Measurements from ENCODE around the gene SLC17A5. TPM values are rescaled to one million over a fixed set of nuclear protein-coding genes. Genes with fewer than 3 reads are reported as not detected.
"Not testable (repeated sequence)": the region's sequence is repeated elsewhere in the genome, so short reads cannot be mapped to it uniquely, and the experiment has no call there.

SLC17A5 gene
- total RNA-seq, 1 experiment from 2014 or later, result 11.2 TPM

DNA sequence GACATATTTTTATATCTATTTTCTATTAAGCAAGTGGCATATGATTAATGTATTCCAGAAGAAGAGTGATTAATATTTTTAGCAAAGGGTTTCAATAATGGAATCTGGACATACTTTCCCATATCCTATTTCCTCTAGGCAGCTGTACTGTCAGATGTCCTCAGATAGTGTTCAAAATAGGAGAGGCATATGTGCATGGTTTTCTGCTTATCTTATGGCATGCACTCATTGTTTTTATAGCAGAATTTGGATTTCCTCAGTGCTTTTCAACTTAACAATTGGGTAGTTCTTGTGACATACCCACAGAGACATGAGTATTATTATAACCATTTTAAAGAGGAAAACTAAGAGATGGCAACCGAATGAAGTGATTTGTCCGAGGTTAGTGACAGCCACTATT lies 12.6 kb upstream of the SLC17A5 start:
- no peak for DNase-seq (ENCODE audit: low read depth)

DNA sequence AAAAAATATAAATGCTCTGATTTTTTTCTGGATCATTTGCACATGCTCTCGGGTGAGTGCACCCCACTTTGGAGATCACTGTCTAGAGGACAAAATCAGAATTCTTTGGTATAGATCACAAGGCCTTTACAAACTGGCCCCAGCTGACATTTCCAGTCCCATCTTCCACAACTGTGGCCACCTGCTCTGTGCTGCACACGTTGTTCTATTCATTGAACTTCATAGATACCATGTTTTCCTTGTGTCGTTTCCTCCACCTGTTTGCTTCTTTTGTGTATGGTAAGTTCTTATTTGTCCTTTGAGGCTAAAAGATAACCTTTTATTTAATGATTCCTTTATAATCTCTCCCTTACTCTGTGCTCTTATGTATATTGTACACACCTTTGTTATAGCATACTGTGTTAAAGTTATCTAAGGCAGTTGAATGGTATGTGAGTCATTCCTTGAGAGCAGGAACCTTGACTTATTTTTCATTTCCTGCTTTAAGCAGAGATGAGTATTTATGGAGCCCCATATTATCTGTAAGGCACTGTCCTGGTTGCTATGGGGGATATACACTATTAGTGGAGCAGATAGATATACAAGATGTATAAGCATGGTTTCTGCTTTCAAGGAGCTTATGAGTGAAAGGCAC lies 12.0 kb upstream of the SLC17A5 start:
- peak; percentile 74 for DNase-seq (ENCODE audit: low read depth)

DNA sequence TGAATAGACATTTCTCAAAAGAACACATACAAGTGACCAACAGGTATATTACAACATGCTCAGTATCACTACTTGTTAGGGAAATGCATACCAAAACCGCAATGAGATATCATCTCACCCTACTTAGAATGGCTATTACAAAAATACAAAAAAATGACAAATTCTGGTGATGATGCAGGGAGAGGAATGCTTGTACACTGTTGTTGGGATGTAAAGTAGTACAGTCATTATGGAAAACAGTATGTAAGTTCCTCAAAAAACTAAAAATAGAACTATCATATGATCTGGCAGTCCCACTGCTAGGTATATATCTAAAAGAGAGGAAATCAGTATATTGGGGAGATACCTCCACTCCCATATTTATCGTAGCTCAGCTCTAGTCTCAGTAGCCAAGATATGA lies 10.9 kb upstream of the SLC17A5 start:
- DNase-seq (ENCODE audit: low read depth), result no peak

DNA sequence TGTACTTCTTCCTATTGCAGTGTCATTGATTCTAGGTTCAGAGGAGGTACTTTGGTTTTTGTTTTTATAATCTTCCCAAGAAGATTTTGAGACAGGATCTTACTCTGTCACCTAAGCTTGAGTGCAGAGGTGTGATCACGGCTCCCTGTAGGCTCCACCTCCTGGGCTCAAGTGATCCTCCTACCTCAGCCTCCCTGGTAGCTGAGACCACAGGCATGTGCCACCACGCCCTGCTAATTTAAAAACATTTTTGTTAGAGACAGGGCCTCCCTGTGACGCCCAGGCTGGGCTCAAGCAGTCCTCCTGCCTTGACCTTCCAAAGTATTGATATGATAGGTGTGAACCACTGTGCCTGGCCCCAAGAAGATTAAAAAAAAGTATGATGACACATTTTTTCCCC lies 3.4 kb upstream of the SLC17A5 start:
- no peak for DNase-seq (ENCODE audit: low read depth)

DNA sequence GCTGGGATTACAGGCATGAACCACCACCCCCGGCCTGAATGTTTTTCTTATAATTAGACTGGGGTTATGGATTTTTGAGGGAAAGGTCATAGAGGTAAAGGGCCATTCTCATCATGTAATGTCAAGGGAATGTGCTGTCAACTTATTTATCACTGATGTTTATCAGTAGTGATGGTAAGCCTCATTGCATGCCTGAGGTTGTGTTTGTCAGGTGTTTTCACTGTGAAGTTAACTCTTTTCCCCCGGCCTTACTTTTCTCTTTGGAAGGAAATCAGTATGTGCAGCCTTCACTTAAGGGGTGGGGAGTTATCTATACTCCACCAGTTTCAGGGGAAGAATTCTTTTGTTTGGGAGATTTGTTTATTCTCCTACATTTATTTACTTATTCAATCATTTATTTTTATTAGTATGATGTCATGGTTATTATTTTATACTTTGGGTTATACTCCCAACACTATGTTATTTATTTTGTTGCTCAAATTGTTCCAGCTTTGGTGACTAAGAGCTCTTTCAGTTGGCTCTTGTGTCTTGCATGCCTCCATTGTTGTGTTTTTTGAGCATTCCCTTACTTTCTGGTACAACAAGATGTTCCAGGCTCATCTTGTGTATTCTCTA lies 2.8 kb upstream of the SLC17A5 start:
- DNase-seq (ENCODE audit: low read depth), result no peak

DNA sequence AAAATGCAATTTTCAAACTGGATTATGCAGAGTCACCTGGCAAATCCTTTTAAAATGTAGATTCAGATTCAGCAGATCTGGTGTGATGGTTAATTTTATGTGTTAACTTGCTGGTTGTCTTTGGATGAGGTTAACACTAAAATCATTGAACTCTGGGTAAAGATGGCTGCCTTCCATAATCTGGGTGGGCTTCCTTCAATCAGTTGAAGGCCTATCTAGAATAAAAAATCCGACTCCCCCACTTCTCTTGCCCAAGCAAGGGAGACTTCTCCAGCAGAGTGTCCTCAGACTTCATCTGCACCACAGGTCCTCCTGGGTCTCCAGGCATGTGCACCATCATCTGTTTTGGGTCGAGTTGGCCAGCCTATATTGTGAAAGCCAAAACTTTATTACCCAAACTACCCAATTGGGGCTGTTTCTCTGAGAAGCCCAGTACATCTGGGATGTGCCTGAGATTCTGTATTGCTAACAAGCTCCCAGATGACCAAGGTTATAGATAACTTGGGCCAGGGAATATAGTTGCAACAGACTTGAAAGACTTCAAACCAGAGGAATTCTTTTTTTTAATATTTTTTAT lies 1.6 kb upstream of the SLC17A5 start:
- no peak for DNase-seq (ENCODE audit: low read depth)

DNA sequence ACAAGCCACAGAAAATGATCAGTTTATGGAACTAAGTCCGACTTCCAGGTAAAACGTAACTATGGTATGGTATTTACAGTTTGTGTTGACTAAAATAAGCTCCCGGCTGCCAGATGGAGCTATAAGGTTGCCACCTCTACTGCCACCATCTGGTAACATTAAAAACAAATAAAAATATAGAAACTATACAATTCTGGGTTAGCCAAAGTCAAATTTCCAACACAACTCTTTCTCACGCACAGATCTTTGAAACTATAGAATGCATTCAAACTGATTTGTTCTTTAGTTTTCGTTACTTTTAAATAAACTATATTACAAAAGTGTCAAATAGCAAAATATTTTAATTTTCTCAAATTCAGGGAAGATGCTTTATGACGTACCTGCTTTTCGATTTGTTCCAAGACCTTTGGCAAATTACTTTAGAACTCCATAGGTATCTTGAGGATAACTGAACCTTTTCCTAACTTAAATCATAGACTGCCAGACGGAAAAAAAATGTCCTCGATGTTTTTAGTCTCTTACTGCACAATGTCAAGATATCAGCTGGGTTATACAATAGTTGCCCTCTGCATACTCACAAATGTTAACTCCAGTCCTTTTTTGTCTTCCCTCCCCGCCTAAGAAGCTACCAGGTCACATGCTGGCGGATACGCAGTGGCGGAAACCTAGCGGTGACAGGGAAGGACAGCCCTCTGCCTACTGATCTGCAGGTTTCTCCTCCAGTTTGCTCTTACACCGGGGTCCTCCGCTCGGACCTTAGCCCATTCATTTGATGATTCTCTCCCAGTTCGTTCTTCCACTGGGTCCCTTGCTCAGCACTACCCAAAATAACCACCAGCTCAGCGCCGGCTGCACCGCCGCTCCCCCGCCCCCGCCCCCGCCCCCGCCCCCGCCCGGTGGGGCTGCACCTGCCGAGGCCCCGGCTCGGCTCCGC lies 888 bp downstream of the SLC17A5 start:
- DNase-seq (ENCODE audit: low read depth), result peak; percentile 59

DNA sequence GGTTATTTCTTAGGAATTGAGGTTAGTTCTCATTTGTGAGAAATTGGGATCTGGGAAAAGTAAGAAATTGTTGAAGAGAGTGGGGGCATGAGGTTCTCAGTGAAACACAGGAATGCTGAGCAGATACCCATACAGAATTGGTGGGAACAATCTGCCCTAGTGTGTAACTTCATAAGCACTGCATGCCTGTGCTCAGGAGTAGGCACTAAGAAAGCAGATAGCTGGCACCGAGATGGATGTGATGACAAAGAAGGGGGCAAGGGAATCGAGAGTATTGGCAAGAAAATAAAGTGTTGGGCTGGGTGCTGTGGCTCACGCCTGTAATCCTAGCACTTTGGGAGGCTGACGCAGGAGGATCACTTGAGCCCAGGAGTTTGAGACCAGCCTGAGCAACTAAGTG lies 4.0 kb downstream of the SLC17A5 start:
- no peak for DNase-seq (ENCODE audit: low read depth)

DNA sequence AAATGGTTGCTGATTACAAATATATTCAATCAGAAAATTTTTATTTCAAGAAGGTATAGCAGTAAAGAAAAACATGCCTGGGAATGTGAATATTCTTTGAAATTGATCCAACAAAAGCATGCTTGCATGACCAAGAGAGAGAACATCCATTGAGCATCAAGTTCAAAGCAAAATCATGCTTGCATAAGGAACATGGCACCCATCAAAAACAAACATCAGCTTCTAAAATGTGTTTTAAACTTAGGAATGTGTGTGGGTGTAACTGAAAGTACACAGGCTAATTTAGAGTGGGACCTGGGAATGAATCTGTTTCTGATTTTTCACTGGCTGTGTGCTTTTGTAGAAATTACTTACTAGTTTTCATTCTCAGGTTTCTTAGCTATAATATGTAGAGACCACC lies 5.6 kb downstream of the SLC17A5 start:
- no peak for DNase-seq (ENCODE audit: low read depth)

DNA sequence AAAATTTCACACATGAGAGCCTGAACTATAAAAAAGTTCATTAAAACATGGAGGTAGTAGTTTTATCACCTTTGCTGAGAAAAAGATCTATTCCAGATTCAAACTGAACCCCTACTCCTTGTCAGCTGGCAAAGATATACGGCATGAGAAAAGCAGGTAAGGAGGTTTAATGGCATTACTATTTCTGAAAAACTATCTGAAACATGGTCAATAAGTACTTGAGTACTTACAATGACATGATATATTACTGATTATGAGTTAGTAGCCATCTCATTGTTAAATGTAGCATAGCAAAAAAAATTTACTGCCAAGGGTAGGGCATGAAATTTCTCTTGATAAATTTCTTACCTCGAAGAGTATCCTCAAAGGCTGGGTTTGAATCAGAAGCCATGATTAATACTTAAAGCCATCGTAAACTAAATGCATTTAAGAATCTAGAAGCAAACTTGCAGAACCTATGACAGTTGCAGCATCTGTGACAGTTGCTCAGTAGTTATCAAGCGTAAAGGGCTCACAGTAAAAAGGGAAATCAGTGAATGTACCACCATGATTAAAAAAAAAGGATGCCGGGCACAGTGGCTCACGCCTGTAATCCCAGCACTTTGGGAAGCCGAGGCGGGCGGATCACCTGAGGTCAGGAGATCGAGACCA lies 8.7 kb downstream of the SLC17A5 start:
- no peak for DNase-seq (ENCODE audit: low read depth)

DNA sequence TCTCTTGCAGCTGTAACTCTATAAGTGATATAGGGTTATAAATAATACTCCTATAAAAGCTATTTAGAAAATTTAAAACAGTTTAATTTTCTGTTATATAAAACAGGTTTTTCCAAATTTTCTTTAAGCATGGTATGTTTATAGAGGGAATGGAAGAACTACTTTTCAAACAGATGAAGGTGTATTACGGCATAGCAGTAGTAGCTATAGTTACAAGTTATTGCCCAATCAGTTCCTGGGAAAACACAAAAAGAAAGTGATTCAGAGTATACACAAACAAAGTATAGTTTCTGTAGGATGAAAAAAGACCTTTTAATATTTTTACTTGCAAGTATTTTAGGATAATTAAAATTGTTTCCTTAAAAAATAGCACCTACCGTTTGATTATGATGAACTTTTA lies 9.8 kb downstream of the SLC17A5 start:
- no peak for DNase-seq (ENCODE audit: low read depth)

DNA sequence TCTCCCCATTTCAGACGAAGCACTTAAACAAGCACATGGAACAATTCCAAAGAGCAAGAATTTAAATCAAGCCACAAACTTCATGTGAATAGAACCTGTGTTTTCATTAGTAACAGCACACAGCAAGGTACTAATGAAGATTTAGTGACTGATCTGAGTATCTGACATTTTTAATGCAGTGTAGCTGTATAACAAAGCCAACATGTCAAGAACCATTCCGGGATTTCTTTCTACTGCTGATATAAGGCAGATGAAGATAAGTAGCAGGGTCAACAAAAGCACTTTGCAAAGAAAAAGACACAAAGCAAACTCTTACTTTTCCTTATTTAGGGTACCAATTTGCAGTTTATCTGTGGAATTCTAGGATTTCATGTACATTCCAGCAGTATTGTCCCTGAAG lies 11.3 kb downstream of the SLC17A5 start:
- DNase-seq (ENCODE audit: low read depth), result no peak

DNA sequence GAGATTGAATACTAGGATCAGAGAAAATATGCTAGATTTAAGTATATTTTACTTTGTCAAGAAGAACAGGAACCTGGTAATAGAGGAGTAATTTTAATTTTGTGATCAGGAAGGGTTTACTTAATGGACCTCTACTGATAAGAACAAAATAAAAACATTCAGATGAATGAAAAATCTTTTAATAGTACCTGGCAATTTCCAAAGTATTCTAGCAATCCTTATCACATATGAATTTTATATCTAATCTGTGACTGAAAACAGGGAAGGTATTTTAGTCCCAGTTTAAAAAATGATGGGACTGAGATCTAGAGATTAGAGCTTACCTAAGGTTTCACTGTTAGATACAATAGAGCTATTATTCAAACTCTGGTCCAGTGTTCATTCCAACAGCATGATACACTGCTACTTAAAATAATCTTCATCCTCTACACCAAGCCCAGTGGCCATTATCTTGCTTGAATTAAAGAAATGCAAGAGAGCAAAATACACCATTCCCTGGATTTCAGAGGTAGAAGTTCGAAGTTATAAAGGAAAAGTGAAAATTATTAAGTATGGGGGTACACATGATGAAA lies 13.5 kb downstream of the SLC17A5 start:
- peak; percentile 62 for DNase-seq (ENCODE audit: low read depth)

DNA sequence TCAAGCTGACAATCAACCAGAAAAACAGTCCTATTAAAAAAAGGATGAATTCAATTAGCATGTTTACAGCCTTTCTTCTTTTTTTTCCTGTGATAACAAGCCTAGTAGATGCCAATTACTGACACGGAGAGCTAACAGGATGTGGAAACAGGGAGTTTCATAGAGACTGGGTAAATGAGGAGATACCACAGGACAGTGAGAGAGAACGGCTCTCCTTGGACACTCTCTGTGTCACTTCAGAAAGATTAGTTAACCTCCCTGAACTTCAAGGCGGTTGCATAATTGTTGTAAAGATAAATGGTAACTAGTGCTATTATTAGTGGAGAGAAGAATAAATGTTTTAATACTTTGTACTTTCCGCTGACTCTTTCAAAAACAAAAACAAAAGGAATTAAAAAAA lies 14.8 kb downstream of the SLC17A5 start:
- DNase-seq (ENCODE audit: low read depth), result no peak

DNA sequence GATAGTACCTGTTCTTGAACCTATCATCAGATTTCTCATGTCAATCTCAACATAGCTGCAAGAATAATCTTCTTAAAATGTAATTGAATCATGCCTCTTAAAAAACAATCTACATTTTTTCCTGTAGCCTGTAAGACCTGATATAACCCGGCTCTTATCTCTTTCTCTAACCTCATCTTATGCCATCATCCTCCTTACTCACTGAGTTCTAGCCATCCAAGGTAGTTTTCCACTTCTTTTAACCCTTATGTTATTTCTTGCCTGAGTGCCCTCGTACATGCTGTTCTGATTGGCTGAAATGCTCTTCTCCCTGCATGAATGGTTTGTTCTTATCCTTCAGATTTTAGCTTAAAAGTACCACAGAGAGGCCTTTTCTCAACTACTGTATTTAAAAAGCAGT lies 16.4 kb downstream of the SLC17A5 start:
- no peak for DNase-seq (ENCODE audit: low read depth)

DNA sequence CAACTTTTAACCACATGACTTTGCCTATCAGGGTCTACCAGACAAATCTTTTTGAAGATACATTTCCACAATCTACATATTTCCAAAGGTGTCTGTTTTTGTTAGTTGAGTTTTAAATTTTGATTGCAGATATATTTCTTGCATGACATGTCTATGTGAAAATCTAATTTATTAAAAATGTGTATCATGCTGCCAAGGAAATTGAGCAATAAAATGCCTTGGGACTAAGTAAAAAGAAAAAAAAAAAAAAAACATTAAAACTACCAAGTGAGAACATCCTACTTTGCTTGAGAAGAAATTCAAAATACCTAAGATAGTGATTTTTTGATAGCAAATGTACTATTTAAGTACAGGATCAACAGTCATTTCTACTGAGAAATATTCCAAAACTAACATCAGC lies 17.7 kb downstream of the SLC17A5 start:
- DNase-seq (ENCODE audit: low read depth), result no peak

DNA sequence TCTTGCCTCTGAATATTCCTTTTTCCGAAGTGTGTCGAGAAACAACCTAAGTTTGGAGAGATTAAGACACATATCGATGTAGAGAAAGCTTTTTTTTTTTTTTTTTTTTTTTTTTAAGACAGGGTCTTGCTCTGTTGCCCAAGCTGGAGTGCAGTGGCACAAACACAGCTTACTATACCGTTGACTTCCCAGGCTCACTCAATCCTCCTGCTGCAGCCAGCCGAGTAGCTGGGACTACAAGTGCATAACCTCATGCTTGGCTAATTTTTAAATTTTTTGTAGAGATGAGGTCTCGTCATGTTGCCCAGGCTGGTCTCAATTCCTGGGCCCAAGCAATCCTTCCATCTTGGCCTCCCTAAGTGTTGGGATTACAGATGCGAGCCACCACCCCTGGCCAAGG lies 21.4 kb downstream of the SLC17A5 start:
- DNase-seq (ENCODE audit: low read depth), result no peak

DNA sequence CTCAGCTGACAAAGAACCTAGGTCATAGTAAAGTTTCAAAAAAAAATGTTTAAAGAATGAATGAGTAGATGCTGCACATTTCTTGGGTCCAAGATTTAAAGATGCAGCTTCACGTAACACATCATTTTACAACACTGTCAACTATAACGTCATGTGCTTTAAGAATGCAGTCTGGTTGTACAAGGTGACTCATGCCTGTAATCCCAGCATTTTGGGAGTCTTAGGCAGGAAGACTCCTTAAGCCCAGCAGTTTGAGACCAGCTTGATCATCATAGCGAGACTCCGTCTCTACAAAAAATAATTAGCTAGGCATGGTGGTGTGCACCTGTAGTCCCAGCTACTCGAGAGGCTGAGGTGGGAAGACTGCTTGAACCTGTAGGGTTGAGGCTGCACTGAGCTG lies 21.9 kb downstream of the SLC17A5 start:
- no peak for DNase-seq (ENCODE audit: low read depth)

DNA sequence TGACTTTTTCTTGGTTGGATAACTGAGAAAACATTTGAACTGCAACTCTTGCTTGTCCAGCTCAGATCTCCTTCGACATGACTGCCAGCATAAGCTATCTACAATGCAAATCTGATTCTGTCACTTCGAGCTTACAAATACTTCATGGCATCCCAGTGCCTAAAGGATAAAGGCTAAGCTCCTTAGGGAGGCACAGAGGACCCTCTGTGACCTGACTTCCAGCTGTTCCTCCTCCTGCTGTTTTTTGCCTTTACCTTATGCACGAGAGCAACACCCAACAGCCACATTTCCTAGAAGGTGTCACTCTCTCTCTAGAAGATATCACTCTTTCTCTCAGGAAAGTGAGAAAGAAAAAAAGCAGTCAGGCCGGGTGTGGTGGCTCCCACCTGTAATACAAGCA lies 23.4 kb downstream of the SLC17A5 start:
- no peak for DNase-seq (ENCODE audit: low read depth)

DNA sequence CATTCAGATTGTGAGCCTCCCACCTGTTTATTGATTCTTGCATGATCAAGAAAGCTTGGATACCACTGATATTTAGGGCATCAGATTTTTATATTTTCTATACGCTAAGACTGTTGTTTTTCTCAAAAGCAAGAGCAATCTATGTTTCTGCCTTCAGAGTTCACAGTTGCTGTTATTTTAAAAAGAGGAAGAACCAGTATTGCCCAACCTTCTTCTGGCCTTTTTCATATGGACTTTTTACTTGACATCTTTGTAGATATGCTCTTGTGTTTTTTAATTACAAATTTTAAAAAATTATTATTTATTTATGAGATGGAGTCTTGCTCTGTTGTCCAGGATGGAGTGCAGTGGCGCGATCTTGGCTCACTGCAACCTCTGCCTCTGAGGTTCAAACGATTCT lies 28.9 kb downstream of the SLC17A5 start:
- no peak for DNase-seq (ENCODE audit: low read depth)

DNA sequence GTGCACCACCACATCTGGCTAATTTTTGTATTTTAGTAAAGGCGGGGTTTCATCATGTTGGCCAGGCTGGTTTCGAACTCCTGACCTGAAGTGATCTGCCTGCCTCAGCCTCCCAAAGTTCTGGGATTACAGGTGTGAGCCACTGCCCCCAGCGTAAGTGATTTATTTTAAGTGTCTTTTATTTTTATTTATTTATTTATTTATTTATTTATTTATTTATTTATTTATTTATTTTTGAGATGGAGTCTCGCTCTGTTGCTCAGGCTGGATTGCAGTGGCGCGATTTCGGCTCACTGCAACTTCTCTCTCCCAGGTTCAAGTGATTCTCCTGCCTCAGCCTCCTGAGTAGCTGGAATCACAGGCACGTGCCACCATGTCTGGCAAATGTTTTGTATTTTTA lies 30.3 kb downstream of the SLC17A5 start:
- not testable (repeated sequence) for DNase-seq (ENCODE audit: low read depth)
